ENCODE results near the gene MSRB1. TPM values are rescaled to one million over a fixed set of nuclear protein-coding genes. Genes with fewer than 3 reads are reported as not detected.

The MSRB1 gene
- total and polyA plus RNA-seq, 9 donors = 16.3 to 40.7 (median 29.0) TPM

- peaks cover 57% of the 10 kb centered on the region for H3K27me3 ChIP-seq (ENCODE audit: control insufficient read depth, insufficient read depth, low read length)
- H3K4me1 ChIP-seq (ENCODE audit: control insufficient read depth, insufficient read depth, low read length) = peaks cover 4% of the 10 kb centered on the region
- DNase-seq = no peak
- H3K27ac ChIP-seq (ENCODE audit: low read length) = no peak overlapping the region
- H3K36me3 ChIP-seq (ENCODE audit: control insufficient read depth, insufficient read depth, low read length) = no peaks in the 10 kb centered on the region
- H3K9me3 ChIP-seq (replicated peaks; ENCODE audit: control insufficient read depth, low read depth, low read length) = no peaks in the 10 kb centered on the region
- no peak overlapping the region for H3K4me3 ChIP-seq (ENCODE audit: low read length)
- 35% methylated on average over 4 of the region's 9 CpGs for whole genome bisulfite sequencing (ENCODE audit: insufficient coverage)
Observed at GRCh38 chr16:1908983-1909382, 34.0 kb downstream of the MSRB1 start.

GRCh38 chr16:1908184-1908583, 34.8 kb downstream of the MSRB1 start:
- Histone ChIP-seq H3K9me3 (replicated peaks; ENCODE audit: control insufficient read depth, low read depth, low read length) (no peaks in the 10 kb centered on the region), H3K4me1 (ENCODE audit: control insufficient read depth, insufficient read depth, low read length) (peaks cover 4% of the 10 kb centered on the region), H3K27ac (ENCODE audit: low read length) (no peak overlapping the region), H3K36me3 (ENCODE audit: control insufficient read depth, insufficient read depth, low read length) (no peaks in the 10 kb centered on the region), H3K4me3 (ENCODE audit: low read length) (no peak overlapping the region), H3K27me3 (ENCODE audit: control insufficient read depth, insufficient read depth, low read length) (peaks cover 50% of the 10 kb centered on the region)
- 25% methylated on average over 8 of the region's 17 CpGs for WGBS (ENCODE audit: insufficient coverage)
- DNase-seq = no peak

GRCh38 chr16:1907226-1907860, 35.7 kb downstream of the MSRB1 start:
- WGBS (ENCODE audit: insufficient coverage) = 70% methylated on average over 7 of the region's 17 CpGs
- H3K27me3 ChIP-seq (ENCODE audit: control insufficient read depth, insufficient read depth, low read length) = peaks cover 55% of the 10 kb centered on the region

GRCh38 chr16:1906846-1907165, 36.2 kb downstream of the MSRB1 start:
- Histone ChIP-seq H3K9me3 (replicated peaks; ENCODE audit: control insufficient read depth, low read depth, low read length) (no peaks in the 10 kb centered on the region), H3K36me3 (ENCODE audit: control insufficient read depth, insufficient read depth, low read length) (no peaks in the 10 kb centered on the region), H3K27ac (ENCODE audit: low read length) (no peak overlapping the region), H3K27me3 (ENCODE audit: control insufficient read depth, insufficient read depth, low read length) (peaks cover 54% of the 10 kb centered on the region), H3K4me3 (ENCODE audit: low read length) (no peak overlapping the region), H3K4me1 (ENCODE audit: control insufficient read depth, insufficient read depth, low read length) (peaks cover 4% of the 10 kb centered on the region)
- 52% methylated on average over 3 of the region's 5 CpGs for WGBS (ENCODE audit: insufficient coverage)
- DNase-seq = no peak

More at GRCh38 chr16:1907226-1907860, 35.7 kb downstream of the MSRB1 start:
- Histone ChIP-seq H3K4me1 (ENCODE audit: control insufficient read depth, insufficient read depth, low read length) (peaks cover 4% of the 10 kb centered on the region), H3K9me3 (replicated peaks; ENCODE audit: control insufficient read depth, low read depth, low read length) (no peaks in the 10 kb centered on the region), H3K36me3 (ENCODE audit: control insufficient read depth, insufficient read depth, low read length) (no peaks in the 10 kb centered on the region), H3K4me3 (ENCODE audit: low read length) (no peak overlapping the region), H3K27ac (ENCODE audit: low read length) (no peak overlapping the region)
- DNase-seq = no peak

- no peak for DNase-seq
- no peak overlapping the region for H3K27ac ChIP-seq (ENCODE audit: low read length)
- H3K4me3 ChIP-seq (ENCODE audit: low read length) = no peak overlapping the region
- no peaks in the 10 kb centered on the region for H3K36me3 ChIP-seq (ENCODE audit: control insufficient read depth, insufficient read depth, low read length)
- H3K9me3 ChIP-seq (replicated peaks; ENCODE audit: control insufficient read depth, low read depth, low read length) = no peaks in the 10 kb centered on the region
- H3K27me3 ChIP-seq (ENCODE audit: control insufficient read depth, insufficient read depth, low read length) = peaks cover 54% of the 10 kb centered on the region
- peaks cover 4% of the 10 kb centered on the region for H3K4me1 ChIP-seq (ENCODE audit: control insufficient read depth, insufficient read depth, low read length)
- WGBS (ENCODE audit: insufficient coverage) = 41% methylated on average over 25 of the region's 31 CpGs
Observed at GRCh38 chr16:1906055-1906845, 36.7 kb downstream of the MSRB1 start.

GRCh38 chr16:1903845-1904840, 38.9 kb downstream of the MSRB1 start:
- Histone ChIP-seq H3K4me3 (ENCODE audit: low read length) (no peak overlapping the region), H3K4me1 (ENCODE audit: control insufficient read depth, insufficient read depth, low read length) (peaks cover 3% of the 10 kb centered on the region), H3K27me3 (ENCODE audit: control insufficient read depth, insufficient read depth, low read length) (peaks cover 57% of the 10 kb centered on the region), H3K27ac (ENCODE audit: low read length) (no peak overlapping the region), H3K36me3 (ENCODE audit: control insufficient read depth, insufficient read depth, low read length) (no peaks in the 10 kb centered on the region), H3K9me3 (replicated peaks; ENCODE audit: control insufficient read depth, low read depth, low read length) (no peaks in the 10 kb centered on the region)
- WGBS (ENCODE audit: insufficient coverage) = 48% methylated on average over 15 of the region's 22 CpGs
- peak; percentile 26 for DNase-seq

GRCh38 chr16:1903220-1903574, 39.8 kb downstream of the MSRB1 start:
- peaks cover 2% of the 10 kb centered on the region for H3K4me1 ChIP-seq (ENCODE audit: control insufficient read depth, insufficient read depth, low read length)
- H3K4me3 ChIP-seq (ENCODE audit: low read length) = no peak overlapping the region
- H3K9me3 ChIP-seq (replicated peaks; ENCODE audit: control insufficient read depth, low read depth, low read length) = no peaks in the 10 kb centered on the region
- no peak for DNase-seq
- H3K27ac ChIP-seq (ENCODE audit: low read length) = no peak overlapping the region
- H3K27me3 ChIP-seq (ENCODE audit: control insufficient read depth, insufficient read depth, low read length) = peaks cover 52% of the 10 kb centered on the region
- no peaks in the 10 kb centered on the region for H3K36me3 ChIP-seq (ENCODE audit: control insufficient read depth, insufficient read depth, low read length)
- 31% methylated on average over 13 of the region's 13 CpGs for WGBS (ENCODE audit: insufficient coverage)

- no peak for DNase-seq
- WGBS (ENCODE audit: insufficient coverage) = 66% methylated on average over 16 of the region's 20 CpGs
- Histone ChIP-seq H3K9me3 (replicated peaks; ENCODE audit: control insufficient read depth, low read depth, low read length) (no peaks in the 10 kb centered on the region), H3K27ac (ENCODE audit: low read length) (no peak overlapping the region), H3K36me3 (ENCODE audit: control insufficient read depth, insufficient read depth, low read length) (no peaks in the 10 kb centered on the region), H3K27me3 (ENCODE audit: control insufficient read depth, insufficient read depth, low read length) (peaks cover 49% of the 10 kb centered on the region), H3K4me3 (ENCODE audit: low read length) (no peak overlapping the region), H3K4me1 (ENCODE audit: control insufficient read depth, insufficient read depth, low read length) (peaks cover 2% of the 10 kb centered on the region)
Observed at GRCh38 chr16:1902547-1903219, 40.3 kb downstream of the MSRB1 start.

GRCh38 chr16:1900452-1900774, 42.6 kb downstream of the MSRB1 start:
- Histone ChIP-seq H3K4me1 (ENCODE audit: control insufficient read depth, insufficient read depth, low read length) (peaks cover 2% of the 10 kb centered on the region), H3K36me3 (ENCODE audit: control insufficient read depth, insufficient read depth, low read length) (no peaks in the 10 kb centered on the region), H3K4me3 (ENCODE audit: low read length) (no peak overlapping the region), H3K27me3 (ENCODE audit: control insufficient read depth, insufficient read depth, low read length) (peaks cover 35% of the 10 kb centered on the region), H3K9me3 (replicated peaks; ENCODE audit: control insufficient read depth, low read depth, low read length) (no peaks in the 10 kb centered on the region), H3K27ac (ENCODE audit: low read length) (no peak overlapping the region)
- no peak for DNase-seq
- 84% methylated on average over 8 of the region's 9 CpGs for WGBS (ENCODE audit: insufficient coverage)
